Measurements from ENCODE around the gene ASCC3. TPM values are rescaled to one million over a fixed set of nuclear protein-coding genes. Genes with fewer than 3 reads are reported as not detected.
"Not testable (repeated sequence)": the region's sequence is repeated elsewhere in the genome, so short reads cannot be mapped to it uniquely, and the experiment has no call there.

ASCC3 gene
- total RNA-seq, 1 experiment from 2014 or later: 48.2 TPM

DNA sequence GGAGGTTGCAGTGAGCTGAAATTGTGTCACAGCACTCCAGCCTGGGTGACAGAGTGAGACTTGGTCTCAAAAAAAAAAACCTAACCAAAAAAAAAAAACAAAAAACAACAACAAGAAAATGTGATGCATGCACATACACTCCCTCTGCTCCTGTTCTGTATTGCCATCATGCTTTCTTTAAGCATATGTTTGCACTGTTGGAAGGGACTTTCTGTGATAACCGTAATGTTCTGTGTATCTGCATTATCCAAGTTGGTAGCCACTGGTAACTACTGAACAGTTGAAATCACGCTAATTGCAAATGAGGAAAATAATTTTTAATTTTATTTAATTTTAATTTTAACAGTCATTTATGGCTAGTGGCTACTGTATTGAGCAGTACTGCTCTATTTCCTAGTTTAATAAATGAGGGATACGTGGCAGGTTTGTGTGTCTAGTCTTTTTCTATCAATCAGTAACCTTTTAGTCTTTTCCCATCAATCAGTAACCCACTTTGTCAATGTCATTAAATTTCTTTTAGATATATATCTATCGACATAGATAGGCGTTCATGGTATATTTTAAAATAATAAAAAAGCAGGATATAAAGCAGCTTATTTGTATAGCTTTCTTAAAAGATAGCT lies 135.6 kb downstream of the ASCC3 start:
- DNase-seq: no peak
- POLR2A ChIA-PET: interaction anchor here (0.5 kb wide), 1 partner anchor 1327 kb away, joined by 5 read pairs; no protein-coding TSS in a partner anchor
- Mint-ChIP-seq H3K4me3 (ENCODE audit: unreplicated experiment) (no peak overlapping the region), H3K4me1 (ENCODE audit: low read depth, unreplicated experiment) (no peaks in the 10 kb centered on the region), H3K27ac (ENCODE audit: unreplicated experiment) (no peak overlapping the region), H3K36me3 (ENCODE audit: insufficient read depth, unreplicated experiment) (peaks cover 20% of the 10 kb centered on the region), H3K27me3 (ENCODE audit: insufficient read depth, unreplicated experiment) (no peaks in the 10 kb centered on the region), H3K9me3 (ENCODE audit: unreplicated experiment) (peaks cover 14% of the 10 kb centered on the region)
- CTCF ChIA-PET: no interaction called here
- no peaks in the 10 kb centered on the region for H3K4me1 ChIP-seq
- H3K36me3 ChIP-seq (ENCODE audit: control insufficient read depth, insufficient read depth, low read length): no peaks in the 10 kb centered on the region; the same call in 1 of the 2 replicates
- peaks cover 3% of the 10 kb centered on the region; the same call in 1 of the 2 replicates for H3K9me3 ChIP-seq
- BruUV-seq (replicated peaks): no TSS peak
- H3K27me3 ChIP-seq (replicated peaks; ENCODE audit: control insufficient read depth, insufficient read depth, low read length): no peaks in the 10 kb centered on the region
- no peak overlapping the region for H3K4me3 ChIP-seq (ENCODE audit: low read depth, low read length)
- TF ChIP-seq, protein P1, sequence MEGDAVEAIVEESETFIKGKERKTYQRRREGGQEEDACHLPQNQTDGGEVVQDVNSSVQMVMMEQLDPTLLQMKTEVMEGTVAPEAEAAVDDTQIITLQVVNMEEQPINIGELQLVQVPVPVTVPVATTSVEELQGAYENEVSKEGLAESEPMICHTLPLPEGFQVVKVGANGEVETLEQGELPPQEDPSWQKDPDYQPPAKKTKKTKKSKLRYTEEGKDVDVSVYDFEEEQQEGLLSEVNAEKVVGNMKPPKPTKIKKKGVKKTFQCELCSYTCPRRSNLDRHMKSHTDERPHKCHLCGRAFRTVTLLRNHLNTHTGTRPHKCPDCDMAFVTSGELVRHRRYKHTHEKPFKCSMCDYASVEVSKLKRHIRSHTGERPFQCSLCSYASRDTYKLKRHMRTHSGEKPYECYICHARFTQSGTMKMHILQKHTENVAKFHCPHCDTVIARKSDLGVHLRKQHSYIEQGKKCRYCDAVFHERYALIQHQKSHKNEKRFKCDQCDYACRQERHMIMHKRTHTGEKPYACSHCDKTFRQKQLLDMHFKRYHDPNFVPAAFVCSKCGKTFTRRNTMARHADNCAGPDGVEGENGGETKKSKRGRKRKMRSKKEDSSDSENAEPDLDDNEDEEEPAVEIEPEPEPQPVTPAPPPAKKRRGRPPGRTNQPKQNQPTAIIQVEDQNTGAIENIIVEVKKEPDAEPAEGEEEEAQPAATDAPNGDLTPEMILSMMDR (IDR thresholded peaks at IDR 0.05; ENCODE audit: insufficient read depth in 1 of 2, low read depth in 1 of 2, low read length in 1 of 2, severe bottlenecking in 1 of 2, unreplicated experiment in 1 of 2): no peak
- intact Hi-C loops (cut with micrococcal nuclease; ENCODE audit: unreplicated experiment): no loop called here

DNA sequence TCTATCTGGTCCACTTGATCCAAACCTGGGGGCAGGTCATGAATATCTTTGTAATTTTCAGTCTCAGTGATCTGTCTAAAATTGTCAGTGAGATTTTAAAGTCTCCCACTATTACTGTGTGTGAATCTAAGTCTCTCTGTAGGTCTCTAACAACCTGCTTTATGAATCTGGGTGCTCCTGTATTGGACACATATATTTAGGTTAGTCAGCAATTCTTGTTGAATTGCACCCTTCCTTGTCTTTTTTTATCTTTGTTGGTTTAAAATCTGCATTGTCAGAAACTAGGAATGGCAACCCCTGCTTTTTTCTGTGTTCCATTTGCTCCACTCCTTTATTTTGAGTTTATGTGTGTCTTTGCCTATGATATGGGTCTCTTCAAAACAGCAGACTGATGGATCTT lies 140.7 kb downstream of the ASCC3 start:
- no peaks in the 10 kb centered on the region for H3K27me3 Mint-ChIP-seq (ENCODE audit: insufficient read depth, unreplicated experiment)
- ChIA-PET CTCF (no interaction called here), POLR2A (no interaction called here)
- BruUV-seq (replicated peaks): no TSS peak
- no peak overlapping the region for H3K4me3 ChIP-seq (ENCODE audit: low read depth, low read length)
- H3K9me3 Mint-ChIP-seq (ENCODE audit: unreplicated experiment): peaks cover 27% of the 10 kb centered on the region
- H3K27ac Mint-ChIP-seq (ENCODE audit: unreplicated experiment): no peak overlapping the region
- no peaks in the 10 kb centered on the region for H3K27me3 ChIP-seq (replicated peaks; ENCODE audit: control insufficient read depth, insufficient read depth, low read length)
- peaks cover 3% of the 10 kb centered on the region; the same call in 1 of the 2 replicates for H3K9me3 ChIP-seq
- DNase-seq: no peak
- no peak overlapping the region for H3K4me3 Mint-ChIP-seq (ENCODE audit: unreplicated experiment)
- H3K4me1 Mint-ChIP-seq (ENCODE audit: low read depth, unreplicated experiment): no peaks in the 10 kb centered on the region
- H3K4me1 ChIP-seq: no peaks in the 10 kb centered on the region
- H3K36me3 Mint-ChIP-seq (ENCODE audit: insufficient read depth, unreplicated experiment): peaks cover 27% of the 10 kb centered on the region
- H3K36me3 ChIP-seq (ENCODE audit: control insufficient read depth, insufficient read depth, low read length): no peaks in the 10 kb centered on the region; the same call in 1 of the 2 replicates
- intact Hi-C loops (cut with micrococcal nuclease; ENCODE audit: unreplicated experiment): no loop called here
- TF ChIP-seq, protein P1 (IDR thresholded peaks at IDR 0.05; ENCODE audit: insufficient read depth in 1 of 2, low read depth in 1 of 2, low read length in 1 of 2, severe bottlenecking in 1 of 2, unreplicated experiment in 1 of 2): no peak

DNA sequence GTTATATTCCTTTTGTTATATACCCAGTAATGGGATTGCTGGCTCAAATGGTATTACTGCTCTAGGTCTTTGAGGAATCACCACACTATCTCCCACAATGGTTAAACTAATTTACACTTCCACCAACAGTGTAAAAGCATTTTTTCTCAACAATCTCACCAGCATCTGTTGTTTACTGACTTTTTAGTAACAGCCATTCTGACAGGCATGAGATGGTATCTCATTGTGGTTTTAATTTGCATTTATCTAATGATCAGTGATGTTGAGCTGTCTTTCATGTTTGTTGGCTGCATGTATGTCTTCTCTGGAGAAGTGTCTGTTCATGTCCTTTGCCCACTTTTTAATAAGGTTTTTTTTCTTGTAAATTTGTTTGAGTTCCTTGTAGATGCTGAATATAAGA lies 143.4 kb downstream of the ASCC3 start:
- H3K27ac Mint-ChIP-seq (ENCODE audit: unreplicated experiment); CTCF ChIA-PET; DNase-seq; H3K4me3 Mint-ChIP-seq (ENCODE audit: unreplicated experiment); H3K9me3 ChIP-seq; H3K36me3 ChIP-seq (ENCODE audit: control insufficient read depth, insufficient read depth, low read length); H3K4me3 ChIP-seq (ENCODE audit: low read depth, low read length); H3K4me1 Mint-ChIP-seq (ENCODE audit: low read depth, unreplicated experiment); H3K4me1 ChIP-seq; POLR2A ChIA-PET; H3K27me3 Mint-ChIP-seq (ENCODE audit: insufficient read depth, unreplicated experiment); H3K27me3 ChIP-seq (replicated peaks; ENCODE audit: control insufficient read depth, insufficient read depth, low read length); intact Hi-C loops (cut with micrococcal nuclease; ENCODE audit: unreplicated experiment); BruUV-seq (replicated peaks): not testable (repeated sequence)
- H3K36me3 Mint-ChIP-seq (ENCODE audit: insufficient read depth, unreplicated experiment): peaks cover 18% of the 10 kb centered on the region
- H3K9me3 Mint-ChIP-seq (ENCODE audit: unreplicated experiment): peaks cover 27% of the 10 kb centered on the region

Measured in Caco-2 (cell line).